Osteocyte (in vitro differentiated cells): ENCODE measurements around the gene VSIR. TPM values are rescaled to one million over a fixed set of nuclear protein-coding genes. Genes with fewer than 3 reads are reported as not detected.

ENCODE experiments used
- DNase-seq: peaks from one replicate; pipeline ENCODE4 v3.0.0; 2021; ENCODE audit warnings: mixed read lengths; ENCODE audit not compliant: unreplicated experiment; ENCODE audit errors: extremely low spot score
- H3K27ac Mint-ChIP-seq: one replicate; pipeline ENCODE4 v1.8.0; 2021; ENCODE audit warnings: mild to moderate bottlenecking, mixed read lengths; ENCODE audit not compliant: unreplicated experiment
- H3K27me3 Mint-ChIP-seq: one replicate; pipeline ENCODE4 v1.8.0; 2021; ENCODE audit warnings: mixed read lengths; ENCODE audit not compliant: unreplicated experiment
- H3K36me3 Mint-ChIP-seq: one replicate; pipeline ENCODE4 v1.8.0; 2021; ENCODE audit warnings: mixed read lengths; ENCODE audit not compliant: unreplicated experiment
- H3K4me1 Mint-ChIP-seq: one replicate; pipeline ENCODE4 v1.8.0; 2021; ENCODE audit warnings: mixed read lengths; ENCODE audit not compliant: unreplicated experiment
- H3K4me3 Mint-ChIP-seq: one replicate; pipeline ENCODE4 v1.8.0; 2021; ENCODE audit warnings: mild to moderate bottlenecking, moderate library complexity, mixed read lengths; ENCODE audit not compliant: unreplicated experiment
- H3K9me3 Mint-ChIP-seq: one replicate; pipeline ENCODE4 v1.8.0; 2021; ENCODE audit warnings: mixed read lengths; ENCODE audit not compliant: unreplicated experiment
- long read RNA-seq: library from polyadenylated mRNA; unstranded; transcript quantifications from one replicate; pipeline ENCODE4 v2.0.0, GENCODE V29; 2021
- total RNA-seq: library from RNA; stranded (reverse); gene quantifications from 2 replicates; pipeline ENCODE4 v1.2.1, GENCODE V29; 2021
- TF ChIP-seq, protein P1 (sequence below): fragments of 200-600 bp; sonication (generic); IDR thresholded peaks from 2 replicates; pipeline ENCODE4 v1.5.0; 2021; ENCODE audit warnings: antibody characterized with exemption, mild to moderate bottlenecking, moderate library complexity

The VSIR gene
- total RNA-seq = 0.16 and 0.75 TPM in 2 replicates
- long read RNA-seq = 0 reads

DNA sequence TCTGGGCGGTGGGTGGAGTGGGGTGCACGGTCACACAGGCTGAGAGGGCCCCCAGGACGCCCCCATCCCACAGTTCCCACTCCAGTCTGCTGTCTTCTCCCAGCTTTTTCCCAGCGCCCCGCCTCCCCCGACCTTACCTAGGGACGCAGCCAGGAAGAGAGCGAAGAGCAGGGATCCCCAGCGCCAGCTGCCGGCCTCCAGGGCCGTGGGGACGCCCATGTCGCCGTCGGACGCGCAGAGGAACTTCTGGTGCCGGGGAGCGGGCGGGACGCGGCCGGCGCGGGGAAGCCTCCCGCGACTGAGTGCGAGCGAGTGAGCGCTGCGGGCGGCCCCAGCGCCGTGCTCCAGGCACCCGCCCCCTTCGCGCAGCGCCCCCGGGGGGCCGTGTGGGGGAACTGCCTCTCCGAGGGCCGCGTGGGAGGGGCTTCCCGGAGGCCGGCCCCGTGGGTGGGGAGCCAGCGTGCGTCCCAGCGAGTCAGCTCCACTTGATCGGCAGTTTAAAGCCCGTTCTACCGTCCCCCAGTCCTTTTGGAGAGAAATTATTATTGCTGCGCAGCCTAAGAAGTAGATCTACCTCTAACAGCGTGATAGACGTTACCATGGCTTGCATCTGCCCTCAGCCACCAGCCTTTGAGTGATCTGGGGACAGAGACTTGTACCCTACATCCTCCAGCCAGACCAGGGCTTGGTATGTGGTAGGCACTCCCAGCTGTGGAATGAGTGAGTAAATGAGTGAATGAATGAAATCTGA, at the start of gene VSIR:
Gene VSIR (minus strand): TSS at position 300 of the 751 bp plus-strand sequence. CDS start 81 bp downstream, at position 219.
- H3K9me3 Mint-ChIP-seq = no peaks in the 10 kb centered on the region
- peak within 1 kb of the TSS; percentile 64 for H3K4me3 Mint-ChIP-seq
- TF ChIP-seq, protein P1, sequence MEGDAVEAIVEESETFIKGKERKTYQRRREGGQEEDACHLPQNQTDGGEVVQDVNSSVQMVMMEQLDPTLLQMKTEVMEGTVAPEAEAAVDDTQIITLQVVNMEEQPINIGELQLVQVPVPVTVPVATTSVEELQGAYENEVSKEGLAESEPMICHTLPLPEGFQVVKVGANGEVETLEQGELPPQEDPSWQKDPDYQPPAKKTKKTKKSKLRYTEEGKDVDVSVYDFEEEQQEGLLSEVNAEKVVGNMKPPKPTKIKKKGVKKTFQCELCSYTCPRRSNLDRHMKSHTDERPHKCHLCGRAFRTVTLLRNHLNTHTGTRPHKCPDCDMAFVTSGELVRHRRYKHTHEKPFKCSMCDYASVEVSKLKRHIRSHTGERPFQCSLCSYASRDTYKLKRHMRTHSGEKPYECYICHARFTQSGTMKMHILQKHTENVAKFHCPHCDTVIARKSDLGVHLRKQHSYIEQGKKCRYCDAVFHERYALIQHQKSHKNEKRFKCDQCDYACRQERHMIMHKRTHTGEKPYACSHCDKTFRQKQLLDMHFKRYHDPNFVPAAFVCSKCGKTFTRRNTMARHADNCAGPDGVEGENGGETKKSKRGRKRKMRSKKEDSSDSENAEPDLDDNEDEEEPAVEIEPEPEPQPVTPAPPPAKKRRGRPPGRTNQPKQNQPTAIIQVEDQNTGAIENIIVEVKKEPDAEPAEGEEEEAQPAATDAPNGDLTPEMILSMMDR = peak; percentile 85
- peak; percentile 92 for DNase-seq
- H3K27ac Mint-ChIP-seq = peak within 1 kb of the TSS; percentile 68
- H3K4me1 Mint-ChIP-seq = peaks cover 24% of the 10 kb centered on the region
- no peaks in the 10 kb centered on the region for H3K36me3 Mint-ChIP-seq
- no peaks in the 10 kb centered on the region for H3K27me3 Mint-ChIP-seq

DNA sequence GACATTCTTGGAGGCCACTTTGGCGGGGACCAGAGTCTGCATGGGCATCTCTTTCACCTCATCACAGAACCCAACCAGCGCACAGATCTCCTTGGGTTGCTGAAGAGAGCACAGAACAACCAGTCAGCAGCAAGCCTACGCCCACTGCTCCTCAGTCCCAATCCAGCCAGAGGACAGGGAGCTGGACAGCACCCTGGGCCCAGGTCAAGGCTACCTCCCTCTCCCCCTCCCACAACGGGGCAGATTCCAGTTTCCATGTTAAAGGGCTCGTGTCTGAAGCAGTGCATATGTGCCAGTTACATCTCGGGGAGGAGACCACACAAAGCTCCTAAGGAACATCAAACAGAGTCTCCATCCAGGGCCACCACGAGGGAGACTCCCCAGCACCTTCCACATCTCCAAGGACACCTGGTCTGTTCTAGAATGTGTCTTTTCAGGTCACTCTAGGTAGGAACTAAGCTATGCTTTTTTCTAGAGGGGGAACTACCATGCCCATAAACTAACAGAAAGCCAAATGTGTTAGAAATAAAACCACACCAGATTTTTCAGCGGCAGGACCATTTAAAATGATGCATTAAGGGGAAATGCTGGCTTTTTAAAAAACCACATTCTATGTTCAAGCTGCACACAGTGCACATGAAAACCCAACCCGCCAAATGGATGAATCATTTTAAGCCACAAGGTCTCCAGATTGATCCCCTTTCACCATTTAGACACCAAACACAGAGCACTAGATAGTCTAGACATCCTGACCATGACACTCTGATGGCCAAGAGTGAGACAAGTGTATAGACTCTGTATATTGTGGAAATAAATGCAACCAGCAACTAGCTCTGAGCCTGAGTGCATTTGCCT, 48.8 kb upstream of the VSIR start:
- no peaks in the 10 kb centered on the region for H3K4me1 Mint-ChIP-seq
- H3K27me3 Mint-ChIP-seq = no peaks in the 10 kb centered on the region
- peaks cover 64% of the 10 kb centered on the region for H3K36me3 Mint-ChIP-seq
- DNase-seq = no peak
- no peak overlapping the region for H3K27ac Mint-ChIP-seq
- TF ChIP-seq, protein P1 = no peak
- H3K4me3 Mint-ChIP-seq = no peak overlapping the region
- no peaks in the 10 kb centered on the region for H3K9me3 Mint-ChIP-seq

DNA sequence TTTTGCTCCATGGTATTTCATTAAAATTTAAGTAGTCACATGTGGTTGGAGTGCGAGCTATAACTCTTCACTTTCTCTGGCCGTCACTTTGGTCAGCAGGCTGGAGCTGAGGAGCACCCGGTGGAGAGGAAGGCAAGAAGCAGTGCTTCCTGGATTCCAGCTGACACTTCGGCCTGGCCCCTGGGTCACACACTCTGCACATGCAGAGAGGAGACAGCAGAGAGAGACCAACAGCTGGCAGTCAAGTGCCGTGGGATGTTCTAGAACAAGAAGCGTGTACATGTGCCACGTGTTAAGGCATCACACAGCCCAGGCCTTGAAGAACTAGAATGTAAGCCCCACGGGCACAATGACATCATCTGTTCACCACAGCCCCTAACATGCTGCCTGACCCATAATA, 47.6 kb upstream of the VSIR start:
- DNase-seq = no peak
- Mint-ChIP-seq H3K9me3 (no peaks in the 10 kb centered on the region), H3K27me3 (no peaks in the 10 kb centered on the region), H3K4me3 (no peak overlapping the region), H3K36me3 (peaks cover 68% of the 10 kb centered on the region), H3K4me1 (no peaks in the 10 kb centered on the region), H3K27ac (no peak overlapping the region)
- TF ChIP-seq, protein P1 = no peak

DNA sequence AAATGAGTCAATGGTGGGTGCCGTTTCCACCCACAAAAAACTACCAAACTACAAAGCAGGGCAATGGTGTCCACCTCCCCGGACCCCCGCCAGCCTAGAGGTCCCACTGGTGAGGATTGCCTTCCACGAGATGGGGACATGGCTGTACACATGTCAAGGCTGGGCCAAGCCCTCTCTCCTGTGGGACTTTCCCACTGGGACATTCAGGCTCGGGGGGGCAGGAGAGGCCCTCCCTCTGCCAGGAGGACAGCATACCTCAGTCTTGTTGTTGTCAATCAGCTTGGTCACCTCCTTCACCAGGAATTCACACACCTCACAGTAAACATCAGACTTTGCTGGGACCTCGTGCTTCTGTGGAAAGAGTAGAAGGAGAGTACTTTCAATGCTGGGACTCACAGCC, 46.7 kb upstream of the VSIR start:
- H3K27me3 Mint-ChIP-seq = no peaks in the 10 kb centered on the region
- TF ChIP-seq, protein P1 = no peak
- DNase-seq = no peak
- H3K4me3 Mint-ChIP-seq = no peak overlapping the region
- peaks cover 67% of the 10 kb centered on the region for H3K36me3 Mint-ChIP-seq
- no peak overlapping the region for H3K27ac Mint-ChIP-seq
- H3K4me1 Mint-ChIP-seq = no peaks in the 10 kb centered on the region
- no peaks in the 10 kb centered on the region for H3K9me3 Mint-ChIP-seq

DNA sequence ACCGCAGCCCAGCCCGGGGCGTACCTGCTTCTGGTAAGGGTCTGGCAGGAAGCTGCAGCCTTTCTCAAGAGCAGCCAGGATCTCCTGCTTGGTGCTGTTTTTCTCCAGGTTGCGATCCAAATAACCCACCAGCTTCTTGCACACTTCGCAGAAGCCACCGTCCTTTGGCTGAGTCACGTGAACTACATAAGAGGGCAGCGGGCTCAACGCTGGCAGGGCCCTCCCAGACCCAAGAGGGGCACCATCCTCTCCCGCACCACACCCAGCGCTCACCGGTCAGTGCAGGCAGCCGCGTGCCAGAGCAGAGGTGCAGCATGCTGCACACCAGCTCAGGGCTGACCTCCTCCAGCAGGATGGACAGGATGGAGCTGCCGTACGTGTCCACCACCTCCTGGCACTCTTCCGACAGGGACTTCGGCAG, 46.1 kb upstream of the VSIR start:
- no peaks in the 10 kb centered on the region for H3K27me3 Mint-ChIP-seq
- H3K4me1 Mint-ChIP-seq = no peaks in the 10 kb centered on the region
- peaks cover 69% of the 10 kb centered on the region for H3K36me3 Mint-ChIP-seq
- H3K9me3 Mint-ChIP-seq = no peaks in the 10 kb centered on the region
- H3K4me3 Mint-ChIP-seq = no peak overlapping the region
- TF ChIP-seq, protein P1 = no peak
- no peak for DNase-seq
- no peak overlapping the region for H3K27ac Mint-ChIP-seq
